ENCODE data around the gene FZD8.

FZD8 gene

DNA sequence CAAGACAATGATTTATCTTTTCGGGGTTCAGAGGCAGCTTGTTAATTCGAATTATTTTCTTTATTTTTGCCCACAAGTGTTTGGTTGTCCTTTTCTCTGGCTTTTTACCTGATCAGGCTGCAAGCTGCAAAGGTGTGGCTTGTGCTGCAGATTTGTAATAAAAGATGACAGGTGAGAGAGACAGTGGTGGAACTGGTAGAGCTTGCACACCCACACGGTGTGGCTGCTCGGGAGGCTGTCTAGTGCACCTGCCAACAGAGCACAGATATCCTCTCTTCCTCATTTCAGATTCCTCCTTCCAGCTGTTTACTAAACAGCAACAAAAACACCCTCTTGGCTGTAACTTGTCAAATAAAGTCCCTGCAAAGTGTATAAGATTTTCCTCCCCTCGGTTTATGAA is 27.8 kb downstream of the FZD8 start:
- TF ChIP-seq, protein P1, sequence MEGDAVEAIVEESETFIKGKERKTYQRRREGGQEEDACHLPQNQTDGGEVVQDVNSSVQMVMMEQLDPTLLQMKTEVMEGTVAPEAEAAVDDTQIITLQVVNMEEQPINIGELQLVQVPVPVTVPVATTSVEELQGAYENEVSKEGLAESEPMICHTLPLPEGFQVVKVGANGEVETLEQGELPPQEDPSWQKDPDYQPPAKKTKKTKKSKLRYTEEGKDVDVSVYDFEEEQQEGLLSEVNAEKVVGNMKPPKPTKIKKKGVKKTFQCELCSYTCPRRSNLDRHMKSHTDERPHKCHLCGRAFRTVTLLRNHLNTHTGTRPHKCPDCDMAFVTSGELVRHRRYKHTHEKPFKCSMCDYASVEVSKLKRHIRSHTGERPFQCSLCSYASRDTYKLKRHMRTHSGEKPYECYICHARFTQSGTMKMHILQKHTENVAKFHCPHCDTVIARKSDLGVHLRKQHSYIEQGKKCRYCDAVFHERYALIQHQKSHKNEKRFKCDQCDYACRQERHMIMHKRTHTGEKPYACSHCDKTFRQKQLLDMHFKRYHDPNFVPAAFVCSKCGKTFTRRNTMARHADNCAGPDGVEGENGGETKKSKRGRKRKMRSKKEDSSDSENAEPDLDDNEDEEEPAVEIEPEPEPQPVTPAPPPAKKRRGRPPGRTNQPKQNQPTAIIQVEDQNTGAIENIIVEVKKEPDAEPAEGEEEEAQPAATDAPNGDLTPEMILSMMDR (IDR thresholded peaks at IDR 0.05; ENCODE audit: low read depth, low read length), result no peak
- no peak for TF ChIP-seq EZH2phosphoT487 (IDR thresholded peaks at IDR 0.05; ENCODE audit: low read depth)
- no peak overlapping the region for H3K9ac ChIP-seq (ENCODE audit: low read length)
- H3K4me2 ChIP-seq (ENCODE audit: low read length), result no peak overlapping the region
- no peak overlapping the region for H3K27ac ChIP-seq (ENCODE audit: low read length)
- no peak overlapping the region for H2AFZ ChIP-seq (ENCODE audit: low read depth, low read length)
- no peaks in the 10 kb centered on the region for H3K79me2 ChIP-seq (ENCODE audit: low read length)
- H3K4me1 ChIP-seq (ENCODE audit: low read length), result no peaks in the 10 kb centered on the region
- H4K20me1 ChIP-seq (ENCODE audit: insufficient read depth, low read length), result no peaks in the 10 kb centered on the region
- peaks cover 4% of the 10 kb centered on the region; the same call in 1 of the 2 replicates for H3K27me3 ChIP-seq (ENCODE audit: low read depth, low read length)
- H3K4me3 ChIP-seq (ENCODE audit: low read length), result no peak overlapping the region
- no peaks in the 10 kb centered on the region for H3K9me3 ChIP-seq (ENCODE audit: insufficient read depth, low read length)
- H3K36me3 ChIP-seq (replicated peaks; ENCODE audit: low read depth, low read length), result no peaks in the 10 kb centered on the region

DNA sequence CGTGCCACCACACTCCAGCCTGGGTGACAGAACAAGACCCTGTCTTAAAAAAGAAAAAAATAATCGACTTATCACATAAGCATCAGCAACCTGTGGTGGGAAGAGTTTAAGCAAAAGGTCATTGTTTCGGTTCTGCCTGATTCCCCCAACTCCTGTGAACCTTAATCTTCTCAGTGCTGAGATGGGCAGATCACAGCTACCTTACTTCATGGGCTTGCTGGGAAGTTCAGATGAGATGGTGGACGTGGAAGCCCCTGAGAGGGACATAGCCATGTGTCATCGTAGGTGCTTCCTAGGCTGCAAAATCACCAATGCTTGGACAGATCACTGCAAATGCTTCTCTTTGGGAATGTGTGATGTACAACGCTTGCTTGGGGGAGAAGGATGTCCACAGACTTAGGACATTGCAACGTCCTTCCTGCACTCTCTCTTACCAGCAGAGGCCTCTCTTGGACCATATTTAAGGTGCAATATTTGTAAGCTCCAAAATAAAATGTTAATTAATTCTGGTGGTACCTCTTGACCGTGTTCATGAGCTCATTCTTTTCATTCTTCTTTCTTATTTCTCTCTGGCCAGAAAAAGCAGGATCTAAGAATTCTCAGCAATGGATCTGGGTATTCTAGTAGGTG is 28.4 kb downstream of the FZD8 start:
- Histone ChIP-seq H4K20me1 (ENCODE audit: insufficient read depth, low read length) (no peaks in the 10 kb centered on the region), H3K4me3 (ENCODE audit: low read length) (no peak overlapping the region), H3K4me1 (ENCODE audit: low read length) (no peaks in the 10 kb centered on the region), H3K79me2 (ENCODE audit: low read length) (no peaks in the 10 kb centered on the region), H3K27ac (ENCODE audit: low read length) (no peak overlapping the region), H3K27me3 (ENCODE audit: low read depth, low read length) (peaks cover 4% of the 10 kb centered on the region; the same call in 1 of the 2 replicates), H3K9ac (ENCODE audit: low read length) (no peak overlapping the region), H2AFZ (ENCODE audit: low read depth, low read length) (no peak overlapping the region), H3K4me2 (ENCODE audit: low read length) (no peak overlapping the region), H3K36me3 (replicated peaks; ENCODE audit: low read depth, low read length) (no peaks in the 10 kb centered on the region), H3K9me3 (ENCODE audit: insufficient read depth, low read length) (no peaks in the 10 kb centered on the region)
- TF ChIP-seq, protein P1 (IDR thresholded peaks at IDR 0.05; ENCODE audit: low read depth, low read length), result peak; percentile 33
- TF ChIP-seq EZH2phosphoT487 (IDR thresholded peaks at IDR 0.05; ENCODE audit: low read depth), result no peak

DNA sequence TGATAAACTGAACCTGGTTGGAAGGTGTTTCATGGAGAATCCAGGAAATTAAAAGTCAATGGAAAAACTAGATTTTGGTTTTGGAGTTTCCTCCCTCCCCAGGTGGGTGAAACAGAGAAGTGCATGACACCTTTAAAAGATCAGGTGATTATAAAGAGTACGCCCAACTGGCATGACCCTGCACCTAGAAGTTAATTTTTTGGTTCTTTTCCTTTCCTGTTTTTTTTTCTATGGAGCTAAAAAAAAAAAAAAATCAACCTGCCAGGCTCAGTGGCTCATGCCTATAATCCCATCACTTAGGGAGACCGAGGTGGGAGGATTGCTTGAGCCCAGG is 29.0 kb downstream of the FZD8 start:
- Histone ChIP-seq H3K4me2 (ENCODE audit: low read length) (no peak overlapping the region), H2AFZ (ENCODE audit: low read depth, low read length) (no peak overlapping the region), H3K4me1 (ENCODE audit: low read length) (no peaks in the 10 kb centered on the region), H3K9ac (ENCODE audit: low read length) (no peak overlapping the region), H3K27ac (ENCODE audit: low read length) (no peak overlapping the region), H3K36me3 (replicated peaks; ENCODE audit: low read depth, low read length) (no peaks in the 10 kb centered on the region), H3K27me3 (ENCODE audit: low read depth, low read length) (peaks cover 4% of the 10 kb centered on the region; the same call in 1 of the 2 replicates), H3K9me3 (ENCODE audit: insufficient read depth, low read length) (no peaks in the 10 kb centered on the region), H4K20me1 (ENCODE audit: insufficient read depth, low read length) (no peaks in the 10 kb centered on the region), H3K79me2 (ENCODE audit: low read length) (no peaks in the 10 kb centered on the region), H3K4me3 (ENCODE audit: low read length) (no peak overlapping the region)
- TF ChIP-seq EZH2phosphoT487 (IDR thresholded peaks at IDR 0.05; ENCODE audit: low read depth), result no peak
- TF ChIP-seq, protein P1 (IDR thresholded peaks at IDR 0.05; ENCODE audit: low read depth, low read length), result no peak

DNA sequence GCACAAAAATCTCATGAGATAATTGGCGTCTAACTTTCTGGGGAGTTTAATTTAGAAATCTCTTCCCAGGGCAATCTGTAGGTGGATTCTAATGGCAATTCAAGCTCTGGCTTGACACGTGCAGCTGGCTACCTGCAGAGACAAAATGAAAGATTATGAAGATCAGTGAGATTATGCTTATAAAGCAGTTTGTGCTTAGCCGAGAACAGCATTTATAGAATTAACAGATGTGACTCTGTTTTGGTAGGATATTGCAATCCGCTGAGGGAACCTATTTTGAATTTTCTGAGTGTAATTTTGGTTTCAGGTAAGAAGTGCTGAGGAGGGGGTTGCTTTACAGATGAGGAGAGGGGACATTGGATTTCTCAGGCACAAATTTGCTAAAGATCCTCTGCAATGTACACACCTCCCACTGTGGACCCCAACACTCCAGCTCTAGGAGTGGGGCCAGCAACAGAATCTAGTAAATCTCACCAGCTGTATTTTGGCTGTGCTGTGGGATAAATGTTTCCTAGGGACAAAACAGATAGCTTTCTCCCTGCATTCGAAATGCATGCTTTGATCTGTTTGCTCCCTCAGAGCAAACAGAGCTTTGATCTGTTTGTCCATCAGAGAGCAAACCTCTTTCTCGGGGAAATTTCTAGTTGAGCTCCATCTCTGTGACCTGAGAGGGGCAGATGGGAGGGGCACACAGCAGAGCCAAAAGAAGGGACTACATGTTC is 29.6 kb downstream of the FZD8 start:
- Histone ChIP-seq H3K36me3 (replicated peaks; ENCODE audit: low read depth, low read length) (no peaks in the 10 kb centered on the region), H4K20me1 (ENCODE audit: insufficient read depth, low read length) (no peaks in the 10 kb centered on the region), H3K27me3 (ENCODE audit: low read depth, low read length) (peaks cover 4% of the 10 kb centered on the region; the same call in 1 of the 2 replicates), H3K4me3 (ENCODE audit: low read length) (no peak overlapping the region), H3K79me2 (ENCODE audit: low read length) (no peaks in the 10 kb centered on the region), H2AFZ (ENCODE audit: low read depth, low read length) (no peak overlapping the region), H3K4me2 (ENCODE audit: low read length) (no peak overlapping the region), H3K9ac (ENCODE audit: low read length) (no peak overlapping the region), H3K27ac (ENCODE audit: low read length) (no peak overlapping the region), H3K9me3 (ENCODE audit: insufficient read depth, low read length) (no peaks in the 10 kb centered on the region), H3K4me1 (ENCODE audit: low read length) (no peaks in the 10 kb centered on the region)
- no peak for TF ChIP-seq EZH2phosphoT487 (IDR thresholded peaks at IDR 0.05; ENCODE audit: low read depth)
- TF ChIP-seq, protein P1 (IDR thresholded peaks at IDR 0.05; ENCODE audit: low read depth, low read length), result no peak
